ENCODE measurements around the gene CREB5. TPM values are rescaled to one million over a fixed set of nuclear protein-coding genes. Genes with fewer than 3 reads are reported as not detected.

The CREB5 gene
- total RNA-seq, 1 donor from 2014 or later, result not detected

DNA sequence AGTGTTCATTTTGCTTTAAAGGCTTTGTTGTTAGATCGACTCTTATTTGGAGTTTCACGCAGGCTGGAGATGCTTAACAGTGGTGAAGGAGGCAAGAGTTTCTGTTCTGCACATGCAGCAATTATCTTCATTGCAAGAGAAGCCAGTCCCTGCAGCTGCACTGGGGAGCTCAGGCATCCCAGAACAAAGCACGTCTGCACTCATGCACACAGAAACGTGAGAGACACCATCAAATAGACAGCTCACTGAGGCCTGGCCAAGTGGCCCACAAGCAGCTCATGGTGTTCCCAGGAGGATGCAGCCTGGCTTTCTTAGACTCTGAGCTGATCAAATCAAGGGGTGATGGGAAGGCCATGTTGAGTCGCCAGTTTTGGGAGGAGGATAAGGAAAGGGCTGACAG, 246.1 kb downstream of the CREB5 start:
- Mint-ChIP-seq H3K9me3 (peaks cover 23% of the 10 kb centered on the region), H3K36me3 (ENCODE audit: low read depth) (no peaks in the 10 kb centered on the region), H3K4me3 (ENCODE audit: low read depth) (no peak overlapping the region), H3K27ac (no peak overlapping the region), H3K27me3 (ENCODE audit: low read depth) (peaks cover 8% of the 10 kb centered on the region), H3K4me1 (ENCODE audit: low read depth) (peaks cover 6% of the 10 kb centered on the region)
- intact Hi-C loops (cut with micrococcal nuclease), result no loop called here
- no peak for DNase-seq (ENCODE audit: low spot score)

GRCh38 chr7:28660132-28660531, 247.8 kb downstream of the CREB5 start:
- H3K27me3 Mint-ChIP-seq (ENCODE audit: low read depth), result peaks cover 13% of the 10 kb centered on the region

GRCh38 chr7:28661826-28662595, 249.7 kb downstream of the CREB5 start:
- H3K4me1 Mint-ChIP-seq (ENCODE audit: low read depth), result peaks cover 6% of the 10 kb centered on the region
- H3K4me3 Mint-ChIP-seq (ENCODE audit: low read depth), result no peak overlapping the region
- peaks cover 17% of the 10 kb centered on the region for H3K27me3 Mint-ChIP-seq (ENCODE audit: low read depth)
- H3K27ac Mint-ChIP-seq, result no peak overlapping the region
- H3K36me3 Mint-ChIP-seq (ENCODE audit: low read depth), result no peaks in the 10 kb centered on the region
- peaks cover 23% of the 10 kb centered on the region for H3K9me3 Mint-ChIP-seq
- intact Hi-C loops (cut with micrococcal nuclease), result no loop called here
- DNase-seq (ENCODE audit: low spot score), result no peak

More at GRCh38 chr7:28660132-28660531, 247.8 kb downstream of the CREB5 start:
- no peaks in the 10 kb centered on the region for H3K36me3 Mint-ChIP-seq (ENCODE audit: low read depth)
- peaks cover 23% of the 10 kb centered on the region for H3K9me3 Mint-ChIP-seq
- DNase-seq (ENCODE audit: low spot score), result no peak
- H3K4me1 Mint-ChIP-seq (ENCODE audit: low read depth), result peaks cover 6% of the 10 kb centered on the region
- intact Hi-C loops (cut with micrococcal nuclease), result no loop called here
- H3K4me3 Mint-ChIP-seq (ENCODE audit: low read depth), result no peak overlapping the region
- H3K27ac Mint-ChIP-seq, result no peak overlapping the region

DNA sequence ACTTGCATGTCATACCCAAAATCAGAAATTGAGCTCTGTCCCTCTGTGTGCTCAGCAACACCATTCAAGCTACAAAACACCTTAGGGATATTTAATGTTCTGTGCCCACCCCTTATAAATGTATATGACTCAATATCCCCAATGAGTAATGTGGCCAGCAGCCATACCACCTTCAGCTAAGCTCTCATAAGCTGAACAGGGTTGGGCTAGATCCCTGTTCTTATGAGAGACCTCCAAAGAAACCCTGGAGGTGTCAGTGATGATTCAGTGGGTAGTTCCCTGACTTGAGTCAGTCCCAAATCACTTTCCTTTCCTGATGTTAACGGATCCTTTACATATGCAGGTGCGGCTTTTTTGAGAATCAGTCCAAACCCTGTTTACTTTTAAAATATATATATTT, 253.8 kb downstream of the CREB5 start:
- Mint-ChIP-seq H3K27me3 (ENCODE audit: low read depth) (peaks cover 17% of the 10 kb centered on the region), H3K9me3 (peaks cover 8% of the 10 kb centered on the region), H3K36me3 (ENCODE audit: low read depth) (no peaks in the 10 kb centered on the region), H3K4me1 (ENCODE audit: low read depth) (peaks cover 6% of the 10 kb centered on the region), H3K4me3 (ENCODE audit: low read depth) (no peak overlapping the region), H3K27ac (no peak overlapping the region)
- no peak for DNase-seq (ENCODE audit: low spot score)
- intact Hi-C loops (cut with micrococcal nuclease), result no loop called here

DNA sequence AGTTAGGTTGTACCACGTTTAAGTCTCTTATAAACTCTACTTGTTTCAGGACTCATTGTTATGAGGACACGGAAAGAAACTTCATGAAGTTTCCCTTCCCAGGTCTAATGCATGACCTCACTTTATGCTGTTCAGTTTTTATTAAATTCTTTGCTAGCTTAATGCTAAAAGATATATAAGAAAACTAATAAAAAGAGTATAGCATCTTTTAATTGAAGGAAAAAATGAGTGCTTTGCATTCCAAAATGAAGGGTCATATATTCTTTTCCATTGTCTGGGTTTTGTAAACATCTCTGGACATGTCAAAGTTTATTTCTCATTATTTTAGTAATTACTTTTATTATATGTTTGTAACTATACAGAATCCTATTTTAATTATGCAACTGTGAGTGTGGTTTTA, 255.8 kb downstream of the CREB5 start:
- H3K27ac Mint-ChIP-seq, result no peak overlapping the region
- intact Hi-C loops (cut with micrococcal nuclease), result no loop called here
- peaks cover 9% of the 10 kb centered on the region for H3K27me3 Mint-ChIP-seq (ENCODE audit: low read depth)
- H3K36me3 Mint-ChIP-seq (ENCODE audit: low read depth), result no peaks in the 10 kb centered on the region
- H3K4me3 Mint-ChIP-seq (ENCODE audit: low read depth), result no peak overlapping the region
- no peaks in the 10 kb centered on the region for H3K4me1 Mint-ChIP-seq (ENCODE audit: low read depth)
- H3K9me3 Mint-ChIP-seq, result no peaks in the 10 kb centered on the region
- no peak for DNase-seq (ENCODE audit: low spot score)

- H3K4me3 Mint-ChIP-seq (ENCODE audit: low read depth), result no peak overlapping the region
- H3K36me3 Mint-ChIP-seq (ENCODE audit: low read depth), result no peaks in the 10 kb centered on the region
- no peak for DNase-seq (ENCODE audit: low spot score)
- peaks cover 9% of the 10 kb centered on the region for H3K27me3 Mint-ChIP-seq (ENCODE audit: low read depth)
- H3K4me1 Mint-ChIP-seq (ENCODE audit: low read depth), result no peaks in the 10 kb centered on the region
- H3K9me3 Mint-ChIP-seq, result no peaks in the 10 kb centered on the region
- no peak overlapping the region for H3K27ac Mint-ChIP-seq
- intact Hi-C loops (cut with micrococcal nuclease), result no loop called here
Observed at GRCh38 chr7:28669330-28669729, 257.0 kb downstream of the CREB5 start.

GRCh38 chr7:28671526-28671925, 259.2 kb downstream of the CREB5 start:
- no peaks in the 10 kb centered on the region for H3K27me3 Mint-ChIP-seq (ENCODE audit: low read depth)
- H3K27ac Mint-ChIP-seq, result no peak overlapping the region
- intact Hi-C loops (cut with micrococcal nuclease), result no loop called here
- no peaks in the 10 kb centered on the region for H3K36me3 Mint-ChIP-seq (ENCODE audit: low read depth)
- no peaks in the 10 kb centered on the region for H3K9me3 Mint-ChIP-seq
- DNase-seq (ENCODE audit: low spot score), result no peak
- H3K4me1 Mint-ChIP-seq (ENCODE audit: low read depth), result no peaks in the 10 kb centered on the region
- H3K4me3 Mint-ChIP-seq (ENCODE audit: low read depth), result no peak overlapping the region

DNA sequence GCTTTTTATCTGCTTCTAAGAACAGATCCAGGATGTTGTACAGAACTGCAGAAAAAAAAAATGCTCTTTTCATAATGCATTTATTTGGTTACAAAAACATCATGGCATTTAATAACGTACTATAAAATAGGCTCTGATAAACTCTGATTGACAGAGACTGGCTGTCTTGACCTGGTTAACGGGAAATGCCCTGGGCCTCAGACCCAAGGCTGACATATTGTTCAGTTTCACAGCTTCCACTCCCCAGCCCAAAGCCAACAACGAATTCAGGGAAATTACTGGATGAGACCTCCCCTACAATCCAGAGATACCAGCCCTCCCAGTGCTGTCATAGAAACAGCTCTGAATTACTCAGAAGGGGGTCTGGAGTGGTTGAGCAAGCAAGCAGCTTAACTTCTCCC, 260.1 kb downstream of the CREB5 start:
- H3K36me3 Mint-ChIP-seq (ENCODE audit: low read depth), result no peaks in the 10 kb centered on the region
- intact Hi-C loops (cut with micrococcal nuclease), result no loop called here
- no peak overlapping the region for H3K27ac Mint-ChIP-seq
- DNase-seq (ENCODE audit: low spot score), result no peak
- H3K4me1 Mint-ChIP-seq (ENCODE audit: low read depth), result no peaks in the 10 kb centered on the region
- no peaks in the 10 kb centered on the region for H3K9me3 Mint-ChIP-seq
- H3K4me3 Mint-ChIP-seq (ENCODE audit: low read depth), result no peak overlapping the region
- H3K27me3 Mint-ChIP-seq (ENCODE audit: low read depth), result no peaks in the 10 kb centered on the region

DNA sequence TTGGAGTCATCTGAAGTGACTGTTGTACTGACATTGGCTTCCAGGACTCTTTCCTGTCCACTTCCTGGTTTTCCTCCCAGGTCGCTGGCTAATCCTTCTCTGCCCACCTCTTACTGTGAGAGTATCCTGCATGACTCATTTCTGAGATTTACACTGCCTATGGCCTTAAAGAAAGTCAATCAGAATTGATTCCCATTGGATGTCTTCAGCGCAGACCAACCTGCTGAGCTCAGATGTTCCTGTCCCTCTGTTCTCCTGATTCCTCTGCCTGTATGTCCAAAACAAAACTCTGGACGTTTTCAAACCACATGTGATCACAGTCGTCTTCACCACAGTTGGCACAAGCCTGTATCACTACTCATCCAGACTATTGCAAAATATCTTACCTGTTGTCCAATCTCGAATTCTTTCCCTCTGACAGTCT, 262.1 kb downstream of the CREB5 start:
- Mint-ChIP-seq H3K9me3 (no peaks in the 10 kb centered on the region), H3K4me1 (ENCODE audit: low read depth) (no peaks in the 10 kb centered on the region), H3K36me3 (ENCODE audit: low read depth) (no peaks in the 10 kb centered on the region), H3K4me3 (ENCODE audit: low read depth) (no peak overlapping the region), H3K27me3 (ENCODE audit: low read depth) (no peaks in the 10 kb centered on the region), H3K27ac (no peak overlapping the region)
- intact Hi-C loops (cut with micrococcal nuclease), result no loop called here
- DNase-seq (ENCODE audit: low spot score), result no peak

DNA sequence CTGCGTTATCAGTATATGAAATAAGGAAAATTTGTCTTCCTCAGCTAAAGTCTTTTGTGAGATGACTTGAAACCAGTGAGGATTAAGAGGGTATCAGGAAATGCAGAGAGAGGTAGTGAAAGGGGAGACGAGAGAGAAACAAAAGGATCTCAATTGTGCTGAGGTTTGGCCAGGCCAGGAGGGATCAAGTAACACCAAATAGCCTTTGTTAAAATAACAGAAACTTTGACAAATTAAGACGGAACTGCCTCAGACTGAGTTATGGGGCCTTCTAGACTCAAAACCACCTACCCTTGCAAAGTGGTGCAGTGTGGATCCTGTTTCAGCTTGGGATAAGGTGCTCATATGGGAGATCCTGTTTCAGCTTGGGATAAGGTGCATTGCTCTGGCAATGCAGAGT, 263.1 kb downstream of the CREB5 start:
- intact Hi-C loops (cut with micrococcal nuclease), result no loop called here
- no peaks in the 10 kb centered on the region for H3K36me3 Mint-ChIP-seq (ENCODE audit: low read depth)
- H3K4me3 Mint-ChIP-seq (ENCODE audit: low read depth), result no peak overlapping the region
- no peaks in the 10 kb centered on the region for H3K27me3 Mint-ChIP-seq (ENCODE audit: low read depth)
- H3K27ac Mint-ChIP-seq, result no peak overlapping the region
- no peak for DNase-seq (ENCODE audit: low spot score)
- no peaks in the 10 kb centered on the region for H3K9me3 Mint-ChIP-seq
- H3K4me1 Mint-ChIP-seq (ENCODE audit: low read depth), result no peaks in the 10 kb centered on the region

- intact Hi-C loops (cut with micrococcal nuclease), result no loop called here
- no peaks in the 10 kb centered on the region for H3K4me1 Mint-ChIP-seq (ENCODE audit: low read depth)
- peaks cover 1% of the 10 kb centered on the region for H3K27me3 Mint-ChIP-seq (ENCODE audit: low read depth)
- no peak for DNase-seq (ENCODE audit: low spot score)
- no peak overlapping the region for H3K4me3 Mint-ChIP-seq (ENCODE audit: low read depth)
- no peaks in the 10 kb centered on the region for H3K9me3 Mint-ChIP-seq
- no peaks in the 10 kb centered on the region for H3K36me3 Mint-ChIP-seq (ENCODE audit: low read depth)
- H3K27ac Mint-ChIP-seq, result no peak overlapping the region
Observed at GRCh38 chr7:28677668-28678067, 265.4 kb downstream of the CREB5 start.

DNA sequence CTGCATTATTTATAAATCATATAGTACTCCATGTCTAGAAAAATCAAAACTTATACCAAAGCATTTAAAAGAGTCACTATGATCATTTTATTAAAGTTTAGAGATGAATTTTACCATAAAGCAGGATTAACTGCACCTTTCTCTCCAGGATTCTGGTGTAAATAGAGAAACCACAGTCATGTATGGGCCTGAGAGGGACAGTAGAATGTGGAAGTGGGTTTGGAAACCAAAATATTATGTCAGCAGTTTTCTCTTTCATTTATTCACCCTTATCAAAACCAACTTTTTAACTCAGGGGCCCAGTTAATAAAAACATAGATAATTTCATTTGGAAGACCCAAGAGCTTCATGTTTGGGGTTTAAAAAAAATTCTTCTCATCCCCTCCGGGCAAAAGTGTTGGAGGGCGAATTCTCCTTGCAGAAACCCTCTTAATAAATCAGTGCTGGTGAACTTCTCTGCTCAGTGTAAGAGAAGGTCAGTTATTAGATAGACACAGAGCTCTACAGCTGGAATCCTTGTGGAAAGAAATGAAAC, 266.2 kb downstream of the CREB5 start:
- no peaks in the 10 kb centered on the region for H3K9me3 Mint-ChIP-seq
- intact Hi-C loops (cut with micrococcal nuclease), result no loop called here
- no peak for DNase-seq (ENCODE audit: low spot score)
- H3K27me3 Mint-ChIP-seq (ENCODE audit: low read depth), result peaks cover 1% of the 10 kb centered on the region
- H3K4me3 Mint-ChIP-seq (ENCODE audit: low read depth), result no peak overlapping the region
- no peaks in the 10 kb centered on the region for H3K4me1 Mint-ChIP-seq (ENCODE audit: low read depth)
- H3K36me3 Mint-ChIP-seq (ENCODE audit: low read depth), result no peaks in the 10 kb centered on the region
- no peak overlapping the region for H3K27ac Mint-ChIP-seq

GRCh38 chr7:28681693-28682310, 269.5 kb downstream of the CREB5 start:
- intact Hi-C loops (cut with micrococcal nuclease), result no loop called here
- no peak overlapping the region for H3K27ac Mint-ChIP-seq
- no peaks in the 10 kb centered on the region for H3K4me1 Mint-ChIP-seq (ENCODE audit: low read depth)
- H3K36me3 Mint-ChIP-seq (ENCODE audit: low read depth), result no peaks in the 10 kb centered on the region
- no peak overlapping the region for H3K4me3 Mint-ChIP-seq (ENCODE audit: low read depth)
- DNase-seq (ENCODE audit: low spot score), result no peak
- H3K9me3 Mint-ChIP-seq, result no peaks in the 10 kb centered on the region
- H3K27me3 Mint-ChIP-seq (ENCODE audit: low read depth), result peaks cover 5% of the 10 kb centered on the region
